Liver (tissue), 9 donors: ENCODE data around the gene STC2. TPM values are rescaled to one million over a fixed set of nuclear protein-coding genes. Genes with fewer than 3 reads are reported as not detected.

Experiments
- DNase-seq: peaks from one replicate; pipeline ENCODE4 v3.0.0-alpha.2; 2017; ENCODE audit warnings: low spot score
- H3K27ac ChIP-seq, 2 donors: one replicate each; pipeline ENCODE4 v1.7.0; 2013; ENCODE audit warnings: inconsistent platforms in 2 of 2, low read length in 2 of 2, control low read depth in 1 of 2, low read depth in 1 of 2, mild to moderate bottlenecking in 1 of 2
- H3K27me3 ChIP-seq, 4 donors: one replicate each; pipeline versions ENCODE4 v1.6.1 to v1.7.0; 2013; ENCODE audit warnings: low read length in 3 of 4, inconsistent platforms in 1 of 4, mild to moderate bottlenecking in 1 of 4, moderate library complexity in 1 of 4; ENCODE audit not compliant: control insufficient read depth in 4 of 4, insufficient read depth in 4 of 4
- H3K36me3 ChIP-seq, 4 donors: one replicate each; pipeline versions ENCODE4 v1.6.1 to v1.7.0; 2013; ENCODE audit warnings: low read length in 3 of 4, mild to moderate bottlenecking in 3 of 4, low read depth in 1 of 4, moderate library complexity in 1 of 4; ENCODE audit not compliant: control insufficient read depth in 4 of 4, insufficient read depth in 3 of 4
- H3K4me1 ChIP-seq, 4 donors: one replicate each; pipeline versions ENCODE4 v1.6.1 to v1.7.0; 2013; ENCODE audit warnings: low read length in 3 of 4, mild to moderate bottlenecking in 3 of 4, moderate library complexity in 1 of 4; ENCODE audit not compliant: control insufficient read depth in 4 of 4, insufficient read depth in 4 of 4
- H3K4me3 ChIP-seq, 3 donors: one replicate each; pipeline versions ENCODE4 v1.6.1 to v1.7.0; 2013; ENCODE audit warnings: low read length in 3 of 3, control low read depth in 1 of 3, low read depth in 1 of 3, mild to moderate bottlenecking in 1 of 3
- H3K9ac ChIP-seq, 2 donors: one replicate each; pipeline ENCODE4 v1.7.0; 2013; ENCODE audit warnings: low read length in 2 of 2, mild to moderate bottlenecking in 2 of 2, moderate library complexity in 2 of 2, control low read depth in 1 of 2, low read depth in 1 of 2
- H3K9me3 ChIP-seq, 4 donors: one replicate each; pipeline versions ENCODE4 v1.6.1 to v1.7.0; 2013; ENCODE audit warnings: low read length in 3 of 4; ENCODE audit not compliant: control insufficient read depth in 4 of 4
- CTCF ChIP-seq: fragments of 150-350 bp; IDR thresholded peaks from 2 replicates; pipeline ENCODE4 v1.5.1; 2017; ENCODE audit warnings: improper control_type of control experiment, low read depth, low read length; ENCODE audit not compliant: missing input control
- FOXA1 ChIP-seq: IDR thresholded peaks from 2 replicates; pipeline ENCODE4 v1.6.1; 2016; ENCODE audit warnings: antibody characterized with exemption
- FOXA2 ChIP-seq: IDR thresholded peaks from 2 replicates; pipeline ENCODE4 v1.6.1; 2016; ENCODE audit warnings: antibody characterized with exemption
- HNF4A ChIP-seq, 2 donors: conservative IDR thresholded peaks; 2 replicates each; pipeline ENCODE4 v1.6.1; 2016; ENCODE audit warnings: antibody characterized with exemption in 2 of 2, mild to moderate bottlenecking in 2 of 2
- JUND ChIP-seq, 2 donors: IDR thresholded peaks; 2 replicates each; pipeline ENCODE4 v1.6.1; 2016; ENCODE audit warnings: antibody characterized with exemption in 2 of 2
- NR2F2 ChIP-seq: IDR thresholded peaks from 2 replicates; pipeline ENCODE4 v1.6.1; 2016; ENCODE audit warnings: antibody characterized with exemption
- RAD21 ChIP-seq, 2 donors: IDR thresholded peaks; 2 replicates each; pipeline ENCODE4 v1.6.1; 2016; ENCODE audit warnings: antibody characterized with exemption in 2 of 2, mild to moderate bottlenecking in 2 of 2
- REST ChIP-seq: IDR thresholded peaks from 2 replicates; pipeline ENCODE4 v1.6.1; 2016; ENCODE audit warnings: antibody characterized with exemption, mild to moderate bottlenecking
- TAF1 ChIP-seq: conservative IDR thresholded peaks from 2 replicates; pipeline ENCODE4 v1.6.1; 2016; ENCODE audit warnings: antibody characterized with exemption, mild to moderate bottlenecking
- WGBS: extraction: QIAGEN DNeasy Blood & Tissue Kit; methylation state at CpG from one replicate; pipeline ENCODE4 v1.1.7; 2013; 5-methylcytosine and 5-hydroxymethylcytosine counted together
- polyA plus RNA-seq, 2 donors: library from polyadenylated mRNA; stranded (reverse) in 1 of 2; unstranded in 1 of 2; fragments of 200-250 nt in 1 of 2; fragments of >200 nt in 1 of 2; fragmentation: Nextera tagmentation in 1 of 2; extraction: Ambion mirVana in 1 of 2; gene quantifications; one replicate each; pipeline versions ENCODE4 v1.2.1 to v1.2.3, GENCODE V29; 2013 to 2015
- total RNA-seq, 2 donors: library from RNA; depleted of rRNA; stranded (reverse); fragments of >200 nt; gene quantifications; one replicate each; pipeline ENCODE4 v1.2.3, GENCODE V29; 2014
- TF ChIP-seq, protein P1 (sequence below): IDR thresholded peaks from 2 replicates; pipeline ENCODE4 v1.6.1; 2016; ENCODE audit warnings: antibody characterized with exemption
- TF ChIP-seq, protein P2 (sequence below): IDR thresholded peaks from 2 replicates; pipeline ENCODE4 v1.6.1; 2016; ENCODE audit warnings: antibody characterized with exemption
- TF ChIP-seq, protein P3 (sequence below): IDR thresholded peaks from 2 replicates; pipeline ENCODE4 v1.6.1; 2016; ENCODE audit warnings: antibody characterized with exemption
- donor health status: healthy.
- donor health status: healthy.
- donor health status: healthy.
- donor health status: healthy.
- donor health status: healthy.

Gene STC2
- total and polyA plus RNA-seq, 4 donors = 0.04 to 0.18 (median 0.17) TPM; not detected in 1

DNA sequence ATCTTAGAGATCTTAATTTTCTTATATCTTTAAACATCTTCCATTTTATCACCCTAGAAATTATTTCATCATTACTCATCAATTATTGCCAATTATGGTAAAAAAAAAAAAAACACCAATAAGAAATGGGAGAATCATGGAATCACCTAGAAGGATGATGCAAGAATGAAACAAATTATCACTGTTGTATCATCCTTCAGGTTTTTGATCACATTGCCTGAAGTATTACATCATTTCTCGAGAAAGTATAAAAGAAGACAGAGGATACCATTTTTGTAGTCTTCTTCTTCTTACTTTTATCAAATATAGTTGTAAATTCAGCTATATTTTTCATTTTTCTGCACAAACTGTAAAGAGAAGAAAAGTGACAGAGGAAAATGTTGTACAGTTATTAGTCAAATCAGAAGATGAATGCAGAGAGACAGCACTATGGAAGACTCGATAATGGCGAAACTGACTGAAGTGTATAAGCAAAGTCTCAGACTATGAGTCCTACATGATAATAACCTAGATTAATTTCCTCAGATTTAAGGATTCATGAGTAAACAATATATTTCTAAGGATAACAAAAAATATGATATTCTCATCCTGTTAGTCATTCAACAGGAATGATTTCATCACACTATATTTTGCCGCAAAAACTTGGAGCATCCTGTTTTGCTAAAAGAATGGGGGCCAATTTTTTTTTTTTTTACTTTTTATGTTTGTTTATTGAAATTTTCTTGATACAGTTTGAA lies 5.9 kb upstream of the STC2 start:
- Histone ChIP-seq H3K27me3 (peaks cover 0 to 3% (median 1%) of the 10 kb centered on the region in 4 donors), H3K36me3 (no peaks in the 10 kb centered on the region), H3K4me1 (peaks cover 1 to 4% (median 3%) of the 10 kb centered on the region in 4 donors), H3K9me3 (no peaks in the 10 kb centered on the region), H3K4me3 (no peak overlapping the region), H3K9ac (no peak overlapping the region), H3K27ac (no peak overlapping the region)
- TF ChIP-seq NR2F2 (no peak), FOXA2 (no peak), JUND (IDR thresholded peaks at IDR 0.05) (no peak), REST (no peak), FOXA1 (no peak), TAF1 (no peak)
- TF ChIP-seq, protein P1, sequence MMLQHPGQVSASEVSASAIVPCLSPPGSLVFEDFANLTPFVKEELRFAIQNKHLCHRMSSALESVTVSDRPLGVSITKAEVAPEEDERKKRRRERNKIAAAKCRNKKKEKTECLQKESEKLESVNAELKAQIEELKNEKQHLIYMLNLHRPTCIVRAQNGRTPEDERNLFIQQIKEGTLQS = no peak
- no peak for DNase-seq
- 84% methylated on average over 4 of the region's 4 CpGs for WGBS

- peak; percentile 81 for DNase-seq
- Histone ChIP-seq H3K4me3 (no peak overlapping the region), H3K36me3 (no peaks in the 10 kb centered on the region), H3K9ac (no peak overlapping the region), H3K9me3 (no peaks in the 10 kb centered on the region), H3K27me3 (peaks cover 2 to 9% (median 8%) of the 10 kb centered on the region in 4 donors), H3K27ac (no peak overlapping the region), H3K4me1 (peaks cover 11 to 24% (median 22%) of the 10 kb centered on the region in 4 donors)
- 41% methylated on average over 16 of the region's 16 CpGs for WGBS
- no peak for TF ChIP-seq FOXA1
- peak; percentile 97 to 99 for TF ChIP-seq RAD21 (IDR thresholded peaks at IDR 0.05)
- TF ChIP-seq TAF1 = no peak
- TF ChIP-seq, protein P2, sequence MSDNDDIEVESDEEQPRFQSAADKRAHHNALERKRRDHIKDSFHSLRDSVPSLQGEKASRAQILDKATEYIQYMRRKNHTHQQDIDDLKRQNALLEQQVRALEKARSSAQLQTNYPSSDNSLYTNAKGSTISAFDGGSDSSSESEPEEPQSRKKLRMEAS = peak; percentile 53
- TF ChIP-seq CTCF = peak; percentile 98
- no peak for TF ChIP-seq HNF4A (conservative IDR thresholded peaks at IDR 0.05)
- TF ChIP-seq, protein P3, sequence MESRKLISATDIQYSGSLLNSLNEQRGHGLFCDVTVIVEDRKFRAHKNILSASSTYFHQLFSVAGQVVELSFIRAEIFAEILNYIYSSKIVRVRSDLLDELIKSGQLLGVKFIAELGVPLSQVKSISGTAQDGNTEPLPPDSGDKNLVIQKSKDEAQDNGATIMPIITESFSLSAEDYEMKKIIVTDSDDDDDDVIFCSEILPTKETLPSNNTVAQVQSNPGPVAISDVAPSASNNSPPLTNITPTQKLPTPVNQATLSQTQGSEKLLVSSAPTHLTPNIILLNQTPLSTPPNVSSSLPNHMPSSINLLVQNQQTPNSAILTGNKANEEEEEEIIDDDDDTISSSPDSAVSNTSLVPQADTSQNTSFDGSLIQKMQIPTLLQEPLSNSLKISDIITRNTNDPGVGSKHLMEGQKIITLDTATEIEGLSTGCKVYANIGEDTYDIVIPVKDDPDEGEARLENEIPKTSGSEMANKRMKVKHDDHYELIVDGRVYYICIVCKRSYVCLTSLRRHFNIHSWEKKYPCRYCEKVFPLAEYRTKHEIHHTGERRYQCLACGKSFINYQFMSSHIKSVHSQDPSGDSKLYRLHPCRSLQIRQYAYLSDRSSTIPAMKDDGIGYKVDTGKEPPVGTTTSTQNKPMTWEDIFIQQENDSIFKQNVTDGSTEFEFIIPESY = no peak
- TF ChIP-seq REST = no peak
Observed at GRCh38 chr5:173331956-173332479, 3.8 kb upstream of the STC2 start.
